Immature natural killer cell (primary cell): ENCODE results near the gene OGFOD1. TPM values are rescaled to one million over a fixed set of nuclear protein-coding genes. Genes with fewer than 3 reads are reported as not detected.

Source experiments
- DNase-seq, 3 donors: peaks; one replicate each; pipeline ENCODE4 v3.0.0; 2022; ENCODE audit warnings: mixed read lengths in 1 of 3
- H3K27ac Mint-ChIP-seq, 6 donors: one replicate each; pipeline ENCODE4 v1.8.0; 2020; ENCODE audit warnings: mixed read lengths in 6 of 6, mild to moderate bottlenecking in 5 of 6, inconsistent platforms in 4 of 6, moderate library complexity in 3 of 6
- H3K27me3 Mint-ChIP-seq, 3 donors: one replicate each; pipeline ENCODE4 v1.8.0; 2020 to 2021; ENCODE audit warnings: low read depth in 3 of 3, mild to moderate bottlenecking in 3 of 3, mixed read lengths in 3 of 3, moderate library complexity in 3 of 3, inconsistent platforms in 1 of 3
- H3K36me3 Mint-ChIP-seq, 3 donors: one replicate each; pipeline ENCODE4 v1.8.0; 2020; ENCODE audit warnings: mixed read lengths in 3 of 3, inconsistent platforms in 2 of 3, mild to moderate bottlenecking in 2 of 3
- H3K4me1 Mint-ChIP-seq, 2 donors: one replicate each; pipeline ENCODE4 v1.8.0; 2020; ENCODE audit warnings: inconsistent platforms in 2 of 2, mild to moderate bottlenecking in 2 of 2, mixed read lengths in 2 of 2, moderate library complexity in 1 of 2
- H3K4me3 Mint-ChIP-seq, 5 donors: one replicate each; pipeline ENCODE4 v1.8.0; 2020; ENCODE audit warnings: mild to moderate bottlenecking in 5 of 5, mixed read lengths in 5 of 5, inconsistent platforms in 3 of 5, moderate library complexity in 3 of 5
- H3K9me3 Mint-ChIP-seq, 6 donors: one replicate each; pipeline ENCODE4 v1.8.0; 2020; ENCODE audit warnings: mild to moderate bottlenecking in 6 of 6, mixed read lengths in 6 of 6, inconsistent platforms in 4 of 6, moderate library complexity in 3 of 6
- polyA plus RNA-seq, 3 donors: library from polyadenylated mRNA; unstranded; fragments of 300-500 nt; fragmentation: Illumina TruSeq; gene quantifications; one replicate each; pipeline ENCODE4 v1.2.3, GENCODE V29; 2021

OGFOD1 gene
- polyA plus RNA-seq, 3 donors from 2014 or later = 61.1 to 96.7 (median 80.5) TPM

GRCh38 chr16:56421976-56422669 is 29.2 kb upstream of the OGFOD1 start:
- Mint-ChIP-seq H3K36me3 (no peaks in the 10 kb centered on the region), H3K4me3 (no peak overlapping the region), H3K27ac (peak overlapping the region in 2 of 6 donors; percentile 11 to 25), H3K27me3 (peaks cover 3 to 5% (median 3%) of the 10 kb centered on the region in 3 donors), H3K4me1 (peaks cover 31 to 46% of the 10 kb centered on the region in 2 donors), H3K9me3 (no peaks in the 10 kb centered on the region)
- DNase-seq = no peak

DNA sequence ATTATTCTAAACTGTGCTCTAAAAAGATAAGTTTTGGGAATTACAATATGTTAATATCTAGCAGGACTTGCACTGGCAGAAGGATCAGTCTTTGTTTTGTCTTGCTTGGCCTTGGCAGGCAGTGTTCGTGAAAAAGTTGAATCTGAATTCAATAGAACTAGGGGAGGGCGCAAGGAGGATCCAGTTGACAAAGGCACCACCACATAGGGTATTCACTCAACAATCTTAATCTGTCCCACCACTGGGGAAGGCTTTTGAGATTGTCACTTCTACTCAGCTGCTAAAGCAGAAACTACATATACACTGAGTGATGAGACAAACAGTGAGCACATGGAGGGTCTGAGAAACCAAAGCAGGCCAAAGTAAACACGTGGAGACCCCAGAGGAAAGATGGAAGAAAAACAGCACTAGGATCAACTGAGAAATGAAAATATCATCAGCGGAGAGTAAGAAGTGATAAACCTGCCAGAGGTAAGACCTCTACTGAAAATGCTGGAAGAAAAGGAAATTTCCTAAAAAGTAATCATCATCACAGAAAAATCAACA is 28.4 kb upstream of the OGFOD1 start:
- Mint-ChIP-seq H3K9me3 (no peaks in the 10 kb centered on the region), H3K4me3 (peak overlapping the region; percentile 7 to 64 (median 45)), H3K4me1 (peaks cover 31 to 50% of the 10 kb centered on the region in 2 donors), H3K36me3 (no peaks in the 10 kb centered on the region), H3K27me3 (peaks cover 3 to 5% (median 3%) of the 10 kb centered on the region in 3 donors), H3K27ac (peak overlapping the region in 2 of 6 donors; percentile 20 to 22)
- DNase-seq = no peak

DNA sequence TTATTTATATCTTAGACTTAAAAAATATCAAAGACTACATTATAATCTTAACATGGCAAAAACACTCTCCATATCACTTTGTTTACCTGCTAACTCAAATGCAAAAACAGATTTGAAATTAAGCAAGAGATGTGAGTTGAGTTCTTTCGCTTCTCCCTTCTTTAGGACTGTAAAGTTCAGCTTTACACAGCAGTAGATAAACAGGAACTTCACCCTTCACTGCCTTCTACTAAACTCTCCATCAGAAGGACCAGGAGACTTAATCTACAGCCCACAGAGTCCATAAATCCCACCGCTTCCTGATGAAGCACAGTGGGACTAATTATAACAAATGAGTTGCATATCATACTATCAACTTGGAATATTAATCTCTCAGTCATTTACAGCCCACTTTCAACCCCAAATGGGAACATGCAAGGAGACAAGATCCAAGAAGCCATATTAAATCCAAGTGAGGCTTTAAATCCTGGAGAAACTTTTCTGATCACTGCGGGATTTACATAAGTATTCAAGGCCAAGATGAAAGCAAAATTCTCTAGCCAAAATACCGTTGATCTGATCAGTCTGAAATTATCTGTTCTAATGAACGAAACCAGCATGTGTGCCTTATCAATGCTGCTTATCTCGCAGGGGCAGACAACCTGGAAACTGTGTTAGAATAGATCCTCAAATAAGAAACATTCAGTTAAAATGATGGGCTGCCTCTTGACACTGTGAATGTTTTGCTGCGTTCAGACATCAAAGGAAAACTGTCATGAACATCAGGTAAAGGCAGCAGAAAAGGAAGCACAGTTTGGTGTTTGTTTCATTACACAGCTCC is 27.6 kb upstream of the OGFOD1 start:
- Mint-ChIP-seq H3K36me3 (no peaks in the 10 kb centered on the region), H3K27ac (peak overlapping the region; percentile 51 to 91 (median 79)), H3K9me3 (no peaks in the 10 kb centered on the region), H3K27me3 (peaks cover 3 to 5% (median 3%) of the 10 kb centered on the region in 3 donors), H3K4me1 (peaks cover 31 to 50% of the 10 kb centered on the region in 2 donors), H3K4me3 (peak overlapping the region; percentile 85 to 91 (median 90))
- no peak for DNase-seq

- H3K4me3 Mint-ChIP-seq = peak overlapping the region; percentile 85 to 91 (median 90)
- peaks cover 31 to 50% of the 10 kb centered on the region in 2 donors for H3K4me1 Mint-ChIP-seq
- peaks cover 3 to 5% (median 3%) of the 10 kb centered on the region in 3 donors for H3K27me3 Mint-ChIP-seq
- H3K36me3 Mint-ChIP-seq = no peaks in the 10 kb centered on the region
- H3K27ac Mint-ChIP-seq = peak overlapping the region; percentile 51 to 91 (median 79)
- no peak for DNase-seq
- H3K9me3 Mint-ChIP-seq = no peaks in the 10 kb centered on the region
These were observed 27.0 kb upstream of the OGFOD1 start for GRCh38 chr16:56424404-56424764.

DNA sequence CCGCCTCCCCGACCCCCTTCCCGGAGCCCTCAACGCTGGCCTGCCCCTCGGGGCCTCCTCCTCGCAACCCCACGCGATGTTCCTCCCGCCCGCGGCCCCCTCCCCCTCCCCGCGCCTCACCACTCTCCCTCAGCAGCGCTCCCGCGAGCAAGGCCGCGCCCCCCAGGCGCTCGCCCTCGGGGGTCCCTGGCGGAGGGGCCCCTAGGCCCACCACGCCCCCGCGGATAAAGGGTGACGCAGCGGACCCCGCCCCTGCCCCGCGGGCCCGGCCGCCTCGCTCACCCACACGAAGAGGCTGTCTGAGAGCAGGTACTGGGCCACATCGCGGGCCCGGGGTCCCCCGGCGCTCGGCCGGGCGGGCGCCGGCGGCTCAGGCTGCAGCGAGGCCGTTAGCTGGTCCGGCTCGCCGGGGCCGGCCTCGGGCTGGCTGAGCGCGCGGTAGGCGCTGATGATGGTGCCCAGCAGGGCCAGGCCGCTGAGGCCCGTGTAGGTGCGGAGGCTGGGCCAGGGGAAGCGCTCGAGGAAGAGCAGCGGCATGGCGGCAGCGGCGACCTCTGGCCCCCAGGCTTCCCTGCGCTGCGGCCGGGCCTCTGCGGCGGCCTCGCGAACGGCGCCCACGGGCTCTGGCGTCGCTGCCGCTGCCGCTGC is 26.4 kb upstream of the OGFOD1 start:
- Mint-ChIP-seq H3K27ac (peak overlapping the region in 1 of 6 donors; percentile 91), H3K9me3 (no peaks in the 10 kb centered on the region), H3K4me1 (peaks cover 31 to 50% of the 10 kb centered on the region in 2 donors), H3K27me3 (peaks cover 3 to 5% (median 3%) of the 10 kb centered on the region in 3 donors), H3K36me3 (no peaks in the 10 kb centered on the region), H3K4me3 (peak overlapping the region; percentile 85 to 91 (median 90))
- DNase-seq = no peak

DNA sequence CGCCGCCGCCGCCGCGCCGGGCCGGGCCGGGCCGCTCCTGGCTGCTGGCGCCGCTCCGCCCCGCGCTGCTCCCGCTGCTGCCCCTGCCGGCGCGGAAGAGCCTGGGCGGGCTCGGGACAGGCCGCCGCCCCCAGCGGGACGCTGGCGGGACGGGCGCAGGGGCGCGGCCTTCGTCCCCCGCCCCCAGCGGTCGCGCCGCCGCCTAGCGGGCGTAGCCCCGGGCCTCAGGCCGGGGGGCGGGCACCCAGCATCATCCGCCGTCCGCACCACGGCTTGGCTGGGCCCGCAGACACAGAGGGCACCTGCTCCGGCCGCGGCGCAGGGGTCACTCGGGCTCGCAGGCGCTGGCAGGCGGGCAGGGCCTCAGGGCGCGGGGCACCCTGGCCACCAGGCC is 25.9 kb upstream of the OGFOD1 start, which contains the start of gene AMFR:
Gene AMFR (minus strand): TSS at position 107 of the 394 bp plus-strand sequence. CDS start 218 bp downstream, outside the sequence.
- Mint-ChIP-seq H3K4me1 (peaks cover 28 to 45% of the 10 kb centered on the region in 2 donors), H3K4me3 (peak within 1 kb of the TSS; percentile 85 to 91 (median 90)), H3K36me3 (peaks cover 0 to 4% (median 2%) of the 10 kb centered on the region in 3 donors), H3K27ac (peak within 1 kb of the TSS; percentile 58 to 91 (median 80)), H3K27me3 (peaks cover 3 to 5% (median 3%) of the 10 kb centered on the region in 3 donors), H3K9me3 (no peaks in the 10 kb centered on the region)
- peak; percentile 78 to 82 (median 82) for DNase-seq

DNA sequence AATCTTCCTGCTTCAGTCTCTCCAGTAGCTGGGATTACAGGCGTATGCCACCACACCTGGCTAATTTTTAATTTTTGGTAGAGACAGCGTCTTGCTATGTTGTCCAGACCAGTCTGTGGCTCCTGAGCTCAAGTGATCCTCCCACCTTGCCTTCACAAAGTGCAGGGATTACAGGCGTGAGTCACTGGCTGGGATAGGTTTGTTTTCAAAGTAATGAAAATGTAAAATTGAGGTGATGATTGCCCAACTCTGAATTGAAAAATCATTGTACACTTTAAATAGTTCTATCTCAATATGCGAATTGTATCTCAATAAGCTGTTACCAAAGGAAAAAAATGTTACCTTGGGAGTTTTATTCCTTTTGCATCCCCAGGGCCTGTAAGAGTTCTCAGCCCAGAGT is 24.8 kb upstream of the OGFOD1 start:
- Mint-ChIP-seq H3K9me3 (no peaks in the 10 kb centered on the region), H3K27me3 (peaks cover 3 to 5% (median 3%) of the 10 kb centered on the region in 3 donors), H3K27ac (peak overlapping the region in 5 of 6 donors; percentile 1 to 81 (median 65)), H3K4me1 (peaks cover 27 to 42% of the 10 kb centered on the region in 2 donors), H3K4me3 (peak overlapping the region; percentile 28 to 81 (median 75)), H3K36me3 (peaks cover 6 to 14% (median 8%) of the 10 kb centered on the region in 3 donors)
- DNase-seq = no peak

- H3K36me3 Mint-ChIP-seq = peaks cover 7 to 28% (median 11%) of the 10 kb centered on the region in 3 donors
- no peaks in the 10 kb centered on the region for H3K9me3 Mint-ChIP-seq
- peaks cover 0 to 5% (median 3%) of the 10 kb centered on the region in 3 donors for H3K27me3 Mint-ChIP-seq
- DNase-seq = no peak
- peak overlapping the region in 2 of 6 donors; percentile 7 to 25 for H3K27ac Mint-ChIP-seq
- H3K4me1 Mint-ChIP-seq = peaks cover 16 to 27% of the 10 kb centered on the region in 2 donors
- H3K4me3 Mint-ChIP-seq = no peak overlapping the region
These were observed 23.3 kb upstream of the OGFOD1 start for GRCh38 chr16:56428091-56428490.

DNA sequence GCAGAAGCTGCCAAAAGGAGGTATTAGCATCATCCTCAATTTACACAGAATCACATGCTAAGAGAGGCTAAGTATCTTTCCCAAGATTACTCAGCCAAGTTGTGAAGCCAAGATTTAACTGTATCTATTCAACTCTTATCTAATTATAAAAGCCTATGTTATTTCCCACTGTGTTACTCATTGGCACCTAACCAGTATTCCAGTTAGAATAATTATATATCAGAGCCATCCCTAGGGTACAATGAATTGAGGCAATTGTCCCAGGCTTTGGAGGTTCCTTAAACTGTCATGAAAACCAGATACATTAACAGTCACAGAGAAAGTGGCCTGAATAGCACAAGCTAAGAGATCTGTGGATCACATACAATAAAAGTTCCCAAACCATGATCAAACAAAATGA is 15.1 kb upstream of the OGFOD1 start:
- H3K27ac Mint-ChIP-seq = peak overlapping the region in 1 of 6 donors; percentile 19
- no peak for DNase-seq
- peaks cover 0 to 3% (median 0%) of the 10 kb centered on the region in 3 donors for H3K27me3 Mint-ChIP-seq
- H3K9me3 Mint-ChIP-seq = no peaks in the 10 kb centered on the region
- no peaks in the 10 kb centered on the region for H3K4me1 Mint-ChIP-seq
- peaks cover 14 to 46% (median 16%) of the 10 kb centered on the region in 3 donors for H3K36me3 Mint-ChIP-seq
- H3K4me3 Mint-ChIP-seq = no peak overlapping the region

DNA sequence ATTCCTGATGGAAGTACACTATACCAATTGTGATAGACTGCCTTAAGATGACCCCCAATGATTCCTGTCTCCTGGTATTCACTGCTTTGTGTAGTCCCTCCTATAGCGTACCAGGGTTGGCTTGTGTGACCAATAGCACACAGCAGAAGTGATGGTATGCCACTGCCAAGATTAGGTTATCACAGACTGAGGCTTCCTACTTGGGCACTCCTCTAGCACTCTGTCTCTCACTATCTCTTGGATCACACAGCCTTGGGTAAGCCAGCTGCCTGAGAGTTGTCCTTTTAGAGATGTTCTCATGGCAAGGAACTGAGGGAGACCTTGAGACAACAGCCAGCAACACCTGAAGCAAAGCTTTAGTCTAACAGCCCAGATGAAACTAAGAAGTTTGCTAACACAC is 13.3 kb upstream of the OGFOD1 start:
- Mint-ChIP-seq H3K4me1 (no peaks in the 10 kb centered on the region), H3K27ac (peak overlapping the region in 1 of 6 donors; percentile 28), H3K36me3 (peaks cover 23 to 41% (median 24%) of the 10 kb centered on the region in 3 donors), H3K27me3 (peaks cover 0 to 3% (median 0%) of the 10 kb centered on the region in 3 donors), H3K9me3 (no peaks in the 10 kb centered on the region), H3K4me3 (no peak overlapping the region)
- DNase-seq = no peak

DNA sequence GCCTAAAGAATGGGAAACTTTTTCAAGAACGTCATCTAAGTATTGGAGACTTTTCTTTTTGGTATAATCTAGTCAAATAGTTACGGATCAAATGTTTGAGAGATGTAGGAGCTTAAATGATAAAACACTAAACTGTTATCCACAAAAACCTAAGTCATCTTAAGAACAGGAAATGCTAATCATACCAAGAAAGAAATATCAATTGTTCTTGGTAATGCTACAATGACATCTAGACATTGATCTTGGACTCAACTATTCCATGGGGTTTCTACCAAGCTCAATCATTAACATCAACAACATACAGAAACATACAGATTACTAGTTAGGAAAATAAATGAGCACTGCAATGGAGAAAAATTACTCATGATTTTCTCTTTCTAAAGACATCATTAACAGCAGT is 4.1 kb upstream of the OGFOD1 start:
- no peak overlapping the region for H3K4me3 Mint-ChIP-seq
- H3K4me1 Mint-ChIP-seq = peaks cover 32 to 49% of the 10 kb centered on the region in 2 donors
- H3K36me3 Mint-ChIP-seq = peaks cover 8 to 14% (median 9%) of the 10 kb centered on the region in 3 donors
- peaks cover 0 to 2% (median 0%) of the 10 kb centered on the region in 3 donors for H3K27me3 Mint-ChIP-seq
- H3K9me3 Mint-ChIP-seq = no peaks in the 10 kb centered on the region
- H3K27ac Mint-ChIP-seq = no peak overlapping the region
- DNase-seq = no peak

DNA sequence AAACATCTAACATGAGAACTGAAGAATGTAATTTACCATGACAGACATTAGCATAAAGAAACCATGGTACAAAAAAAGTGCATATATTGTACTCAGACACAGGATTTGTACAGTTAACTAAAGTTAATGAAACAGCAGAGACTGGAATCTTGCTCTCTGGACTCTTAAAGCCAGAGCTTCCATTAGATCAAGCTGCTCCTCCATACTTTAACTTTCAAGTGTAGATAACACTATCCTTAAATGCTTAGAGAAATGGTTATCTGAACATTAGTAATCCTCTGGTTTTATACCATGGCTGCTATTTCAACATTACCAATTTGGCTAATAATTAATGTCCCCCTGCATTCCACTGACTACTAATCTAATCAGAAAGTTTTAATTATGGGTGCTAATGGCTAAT is 3.3 kb upstream of the OGFOD1 start:
- Mint-ChIP-seq H3K4me1 (peaks cover 37 to 56% of the 10 kb centered on the region in 2 donors), H3K27ac (peak overlapping the region in 1 of 6 donors; percentile 14), H3K9me3 (no peaks in the 10 kb centered on the region), H3K4me3 (no peak overlapping the region), H3K36me3 (peaks cover 3 to 8% (median 3%) of the 10 kb centered on the region in 3 donors), H3K27me3 (peaks cover 0 to 2% (median 0%) of the 10 kb centered on the region in 3 donors)
- no peak for DNase-seq
